Activated T-cell treated with anti-CD3 and anti-CD28 coated beads, Interleukin-2, amount 50 U/mL, for 1 hour (primary cell): ENCODE results near the gene CENPM.
A peak's percentile ranks its signal among the peaks of the same experiment; 100 is the strongest.

Source experiments
- DNase-seq: peaks from one replicate; pipeline ENCODE4 v3.0.0-alpha.2; 2020

Gene CENPM

DNA sequence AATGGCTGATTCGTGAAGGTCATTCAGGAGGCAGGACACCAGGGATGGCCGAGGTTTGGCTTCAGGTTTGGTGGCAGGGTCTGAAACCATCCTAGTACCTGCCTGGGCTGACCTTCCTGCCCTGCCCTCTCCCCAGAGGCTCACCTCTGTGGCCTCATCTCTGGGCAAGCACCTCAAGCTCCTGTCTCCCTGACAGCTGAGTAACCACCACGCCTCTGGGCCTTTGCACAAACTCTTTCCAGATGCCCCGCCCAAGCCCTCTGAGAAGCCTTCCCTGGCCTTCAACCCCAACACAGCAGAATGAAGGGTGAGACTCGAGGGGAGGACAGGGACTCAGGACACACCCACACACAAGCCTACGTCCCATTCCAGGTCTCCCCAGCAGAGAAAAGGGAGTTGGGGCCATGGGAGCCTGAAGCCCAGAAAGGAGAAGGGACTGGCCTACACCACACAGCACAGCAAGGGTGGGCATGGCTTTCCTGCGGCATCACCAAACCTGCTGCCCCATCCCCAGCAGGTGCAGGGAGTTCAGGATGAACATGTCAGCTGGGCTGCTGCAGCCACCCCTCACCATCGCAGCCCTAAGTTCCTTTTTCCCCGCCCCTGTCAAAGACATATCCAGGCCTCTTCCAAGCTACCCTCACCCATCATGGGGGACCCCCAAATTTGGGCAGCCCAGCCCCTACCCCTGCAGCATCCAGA lies 34.5 kb downstream of the CENPM start:
- no peak for DNase-seq

DNA sequence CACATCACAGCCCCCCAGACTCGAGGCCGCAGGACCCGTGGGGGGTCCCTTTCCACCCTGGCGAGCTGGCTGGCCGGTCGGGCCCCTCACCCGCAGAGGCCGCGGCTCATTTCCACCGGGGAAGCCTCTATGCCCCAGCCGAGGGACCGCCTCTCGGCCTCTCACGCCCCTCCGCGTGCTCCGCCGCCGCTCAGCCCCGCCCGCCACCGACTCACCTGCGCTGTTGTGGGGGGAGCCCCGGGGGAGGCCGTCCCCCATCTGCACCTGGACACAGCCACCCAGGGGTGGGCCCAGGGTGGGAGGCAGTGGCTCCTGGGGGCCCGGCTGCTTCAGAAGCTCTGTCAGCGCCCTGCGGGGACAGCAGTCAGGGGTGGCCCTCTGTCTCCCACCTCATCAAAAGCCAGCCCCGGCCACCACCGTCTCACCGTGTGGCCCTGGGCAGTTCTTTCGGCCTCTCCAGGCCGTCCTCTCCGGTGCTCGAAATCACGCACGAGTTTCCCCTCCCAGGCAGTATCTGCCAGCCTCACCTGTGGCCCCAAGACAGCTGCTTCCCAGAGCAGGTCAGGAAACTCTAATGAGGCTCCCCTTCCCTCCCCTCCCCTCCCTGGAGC lies 35.8 kb downstream of the CENPM start:
- peak; percentile 53 for DNase-seq

DNA sequence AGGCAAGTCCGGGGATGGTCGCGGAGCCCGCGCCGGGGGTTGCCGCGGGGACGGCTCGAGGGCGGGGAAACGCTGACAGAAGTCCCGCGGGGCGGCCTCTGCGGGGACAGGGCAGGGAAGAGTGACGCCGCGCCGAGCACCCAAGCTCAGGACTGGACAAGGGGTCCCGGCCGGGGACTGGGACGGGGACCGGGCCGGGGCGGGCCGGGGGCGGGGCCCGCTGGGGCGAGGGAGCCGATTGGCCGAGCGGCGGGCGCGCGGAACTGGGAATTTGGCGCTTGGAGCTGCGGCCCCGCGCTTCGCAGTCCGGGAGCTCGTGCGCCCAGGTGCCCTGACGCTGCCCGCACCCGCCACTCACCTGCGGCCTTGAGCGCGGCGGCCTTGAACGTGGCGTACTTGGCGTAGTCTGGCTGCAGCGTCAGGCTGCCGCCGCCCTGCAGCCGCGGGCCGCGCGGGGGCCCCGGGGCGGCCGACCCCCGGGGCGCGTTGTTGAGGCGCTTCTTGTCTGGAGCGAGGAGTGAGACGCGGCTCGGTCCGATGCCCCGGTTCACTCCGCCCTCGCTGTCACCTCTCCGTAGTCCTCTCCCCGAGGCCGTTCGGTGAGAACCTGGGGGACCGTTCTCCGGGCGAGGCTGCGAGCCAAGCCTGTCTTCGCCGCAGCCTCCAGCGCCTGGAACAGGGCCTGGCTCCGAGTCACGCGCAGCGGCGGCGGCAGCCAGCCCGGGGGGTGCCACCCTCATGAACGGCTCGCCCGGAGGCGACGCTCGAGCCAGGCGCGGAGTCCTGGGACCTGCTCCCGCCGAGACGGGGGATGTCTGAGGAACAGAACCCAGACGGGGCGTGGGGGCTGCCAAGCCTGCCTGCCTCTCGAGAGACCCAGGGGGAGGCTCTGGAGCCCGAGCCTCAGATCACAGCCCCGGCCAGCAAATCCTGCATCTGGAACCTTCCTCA lies 36.6 kb downstream of the CENPM start:
- DNase-seq, result peak; percentile 66

DNA sequence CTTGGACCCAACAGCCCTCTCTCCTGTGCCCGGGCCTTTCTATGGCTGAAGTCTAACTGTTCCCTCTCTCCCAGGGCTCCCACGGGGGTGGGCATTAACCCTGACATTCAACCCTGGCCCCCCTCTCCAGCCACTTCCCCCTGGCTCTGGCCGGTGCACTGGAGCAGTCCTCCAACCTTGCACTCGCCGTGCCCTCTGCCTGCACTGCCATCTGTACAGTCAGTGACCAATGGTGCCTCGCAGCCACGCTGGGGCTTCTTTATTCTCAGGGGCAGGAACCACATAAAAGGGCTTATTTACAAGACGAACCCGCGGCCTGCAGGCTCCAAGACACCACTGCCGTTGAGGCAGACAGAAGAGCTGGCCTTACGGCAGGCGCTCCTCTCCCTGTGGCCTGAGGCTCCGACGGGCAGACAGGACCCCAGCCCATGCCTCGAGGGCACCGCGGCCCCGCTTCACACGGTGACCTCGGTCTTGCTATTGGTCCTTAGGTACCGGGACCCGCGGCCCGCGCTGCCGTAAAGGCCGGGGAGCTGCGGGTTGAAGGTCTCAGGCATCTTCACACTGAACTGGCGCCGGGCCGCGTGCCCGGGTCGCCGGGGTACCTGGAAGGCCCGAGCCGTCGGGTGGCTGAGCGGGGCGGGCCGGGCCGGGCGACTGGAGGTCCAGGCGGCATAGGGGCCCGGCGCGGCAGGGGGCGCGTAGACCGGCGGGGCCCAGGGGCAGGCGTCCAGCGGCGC lies 37.5 kb downstream of the CENPM start:
- no peak for DNase-seq

DNA sequence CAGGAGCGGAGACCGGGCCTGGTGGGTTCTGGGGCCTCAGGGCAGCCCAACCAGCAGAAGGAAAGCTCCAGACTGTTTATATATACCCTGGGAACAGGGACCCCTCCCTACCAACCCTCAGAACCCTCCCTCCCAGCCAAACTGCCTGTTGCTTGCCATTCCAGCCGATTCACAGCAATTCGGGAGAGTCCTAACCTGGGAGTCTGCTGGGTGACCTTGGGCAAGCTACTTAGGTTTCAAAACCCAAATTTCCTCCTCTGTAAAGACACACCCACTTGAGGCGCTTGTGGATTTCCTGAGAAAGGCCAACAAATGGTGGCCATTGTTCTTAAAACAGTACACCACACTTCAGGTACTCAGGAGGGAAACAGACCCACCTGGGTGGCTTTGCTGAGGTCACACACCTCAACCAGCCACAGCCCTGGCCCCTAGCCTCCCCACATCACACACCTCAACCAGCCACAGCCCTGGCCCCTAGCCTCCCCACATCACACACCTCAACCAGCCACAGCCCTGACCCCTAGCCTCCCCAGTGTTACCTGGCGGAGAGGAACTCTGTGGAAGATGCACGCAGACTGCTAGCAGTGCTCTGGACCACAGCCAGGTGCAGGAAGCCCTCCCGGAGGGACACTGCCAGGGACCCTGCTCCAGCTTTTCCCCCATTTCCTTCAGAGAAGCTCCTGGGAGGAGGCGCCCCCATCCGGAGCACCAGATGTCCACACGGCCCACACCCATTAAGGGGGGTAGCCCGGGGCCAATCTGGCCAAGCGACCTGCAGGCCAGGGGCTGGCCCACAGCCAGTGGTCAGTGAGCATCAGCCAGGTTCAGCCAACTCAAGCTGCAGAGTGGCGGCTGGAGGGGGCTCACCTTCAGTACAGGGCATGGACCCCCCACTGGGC lies 38.3 kb downstream of the CENPM start:
- DNase-seq, result no peak

DNA sequence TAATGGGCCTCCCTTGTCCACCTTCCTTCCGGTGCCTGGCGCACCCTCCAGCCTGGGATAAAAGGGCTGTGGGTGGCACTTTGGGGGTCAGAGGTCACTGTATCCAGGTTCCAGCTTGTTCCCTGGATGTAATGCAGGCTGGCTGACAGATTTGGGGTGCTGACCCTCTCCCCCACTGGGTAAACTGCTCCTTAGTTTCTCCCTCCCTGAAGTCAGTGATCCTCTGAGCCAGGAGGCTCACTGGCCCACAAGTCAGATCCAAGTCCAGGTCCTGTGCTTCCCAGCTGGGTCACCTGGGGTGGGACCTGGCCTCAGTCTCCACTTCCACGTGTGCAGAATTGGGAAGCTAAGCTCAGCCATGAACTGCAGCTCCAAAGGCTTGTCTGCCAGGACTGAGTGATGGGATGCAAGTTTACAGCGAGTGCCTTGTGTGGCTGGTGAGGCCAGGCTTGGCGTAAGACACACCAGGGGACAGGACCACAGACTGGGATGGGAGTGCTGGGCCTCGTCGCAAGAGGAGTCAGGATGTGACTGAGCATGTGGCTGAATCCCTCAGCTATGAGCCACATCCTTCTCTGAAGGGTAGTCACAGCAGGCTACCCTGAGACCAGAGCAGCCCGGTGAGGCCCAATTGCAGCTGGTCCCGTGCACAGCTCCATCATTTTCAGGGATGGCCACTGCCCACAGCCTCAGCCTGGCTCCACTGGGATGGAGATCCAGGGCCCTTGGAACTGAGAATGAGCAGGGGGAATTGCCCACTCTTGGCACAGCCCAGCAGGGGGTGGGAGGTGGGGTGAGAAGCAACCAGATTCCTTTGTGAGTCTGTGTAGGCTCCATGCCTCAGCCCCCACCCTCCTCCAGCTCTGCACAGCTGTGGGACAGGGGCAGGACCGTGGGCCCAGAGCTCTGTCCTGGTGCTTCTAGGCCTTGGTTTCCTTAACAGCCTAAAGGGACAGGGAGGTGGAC lies 39.2 kb downstream of the CENPM start:
- no peak for DNase-seq

DNA sequence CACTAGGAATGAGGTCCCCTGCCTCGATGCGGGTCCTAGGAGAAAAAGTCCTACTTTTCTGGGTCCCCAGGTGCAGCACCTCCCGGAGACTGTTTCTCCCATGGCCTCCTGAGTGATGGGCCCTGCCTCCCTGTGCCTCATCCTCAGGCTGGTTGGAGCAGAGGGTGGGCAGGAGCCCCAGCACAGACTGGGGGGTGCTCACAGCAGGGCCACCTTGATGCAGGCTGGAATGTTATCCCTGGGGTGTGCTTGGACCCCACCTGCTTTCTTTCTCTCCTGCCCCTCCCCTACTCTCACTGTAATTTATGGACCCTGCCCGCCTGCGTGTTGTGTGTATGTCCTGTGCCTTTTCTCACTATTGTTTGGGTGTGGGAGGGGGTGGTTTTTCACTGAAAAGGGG lies 40.1 kb downstream of the CENPM start:
- DNase-seq, result no peak

DNA sequence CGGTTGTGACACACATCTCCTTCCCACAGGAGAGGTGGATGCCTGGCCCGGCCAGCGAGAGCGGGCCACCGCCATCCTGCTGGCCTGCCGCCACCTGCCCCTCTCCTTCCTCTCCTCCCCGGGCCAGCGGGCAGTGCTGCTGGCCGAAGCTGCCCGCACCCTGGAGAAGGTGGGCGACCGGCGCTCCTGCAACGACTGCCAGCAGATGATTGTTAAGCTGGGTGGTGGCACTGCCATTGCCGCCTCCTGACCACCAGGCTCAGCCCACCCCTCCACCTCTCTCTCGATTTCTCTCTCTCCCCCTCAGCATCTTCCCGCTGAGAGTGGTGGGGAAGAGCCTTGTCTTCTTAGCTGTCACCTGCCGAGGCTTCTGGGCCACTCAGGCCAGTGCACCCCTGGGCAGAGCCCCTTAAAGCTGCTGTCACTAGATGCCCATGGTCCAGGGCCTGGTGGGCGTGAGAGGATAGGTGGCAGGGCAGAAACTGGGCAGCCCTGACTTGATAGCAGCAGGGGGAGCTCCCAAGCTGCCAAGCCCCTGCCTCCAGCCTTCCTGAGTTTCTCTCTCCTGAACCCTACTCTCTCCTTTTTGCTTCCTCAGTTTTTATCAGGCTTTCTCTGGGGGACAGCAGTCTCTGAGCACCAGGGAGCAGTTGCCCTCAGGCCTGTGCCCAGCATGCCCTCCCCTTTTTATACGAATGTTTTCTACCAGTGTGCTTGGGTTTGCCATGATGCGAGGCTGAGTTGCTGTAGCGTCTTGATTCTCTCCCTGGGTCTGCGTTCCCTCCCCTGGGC lies 41.3 kb downstream of the CENPM start:
- no peak for DNase-seq

DNA sequence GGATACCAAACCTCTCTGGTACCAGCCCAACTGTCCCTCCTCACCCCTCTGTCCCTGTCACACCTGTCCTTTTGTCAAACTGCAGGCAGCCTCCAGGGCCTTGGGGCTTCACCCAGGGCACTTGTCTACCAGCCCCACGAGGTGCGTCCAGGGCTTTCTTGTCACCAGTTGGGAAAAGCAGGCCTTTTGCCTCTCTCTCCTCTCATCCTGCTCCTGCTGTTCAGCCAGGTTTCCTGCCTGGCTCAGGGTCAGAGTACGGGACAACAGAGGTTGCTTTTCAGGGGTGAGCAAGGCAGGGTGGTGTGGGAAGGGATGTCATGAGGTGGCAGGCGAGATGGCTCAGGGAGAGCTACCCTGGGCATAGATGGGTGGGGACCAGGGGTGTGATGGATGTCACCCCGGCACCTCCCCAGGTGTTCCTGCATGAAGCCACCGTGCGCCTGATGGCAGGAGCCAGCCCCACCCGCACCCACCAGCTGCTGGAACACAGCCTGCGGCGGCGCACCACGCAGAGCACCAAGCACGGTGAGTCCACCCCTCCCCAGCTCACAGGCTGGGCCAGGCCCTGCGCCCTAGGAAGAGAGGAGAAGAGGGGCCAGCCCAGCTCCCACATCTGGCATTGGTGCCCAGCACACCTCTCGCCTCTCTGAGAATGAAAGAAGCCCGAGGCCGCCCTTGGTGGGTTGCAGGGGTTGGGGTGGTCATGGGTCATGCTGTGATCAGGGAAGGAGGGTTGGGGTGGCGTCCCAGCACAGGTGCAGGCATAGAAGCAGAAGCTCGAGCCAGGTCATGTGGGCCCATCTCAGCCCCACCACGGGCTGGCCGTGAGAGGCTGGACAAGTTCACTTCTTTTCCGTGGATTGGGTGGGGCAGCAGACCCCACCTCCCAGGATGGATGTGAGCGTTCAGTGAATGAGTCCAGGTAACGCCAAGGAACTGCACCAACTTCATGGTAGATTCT lies 42.2 kb downstream of the CENPM start:
- DNase-seq, result no peak

DNA sequence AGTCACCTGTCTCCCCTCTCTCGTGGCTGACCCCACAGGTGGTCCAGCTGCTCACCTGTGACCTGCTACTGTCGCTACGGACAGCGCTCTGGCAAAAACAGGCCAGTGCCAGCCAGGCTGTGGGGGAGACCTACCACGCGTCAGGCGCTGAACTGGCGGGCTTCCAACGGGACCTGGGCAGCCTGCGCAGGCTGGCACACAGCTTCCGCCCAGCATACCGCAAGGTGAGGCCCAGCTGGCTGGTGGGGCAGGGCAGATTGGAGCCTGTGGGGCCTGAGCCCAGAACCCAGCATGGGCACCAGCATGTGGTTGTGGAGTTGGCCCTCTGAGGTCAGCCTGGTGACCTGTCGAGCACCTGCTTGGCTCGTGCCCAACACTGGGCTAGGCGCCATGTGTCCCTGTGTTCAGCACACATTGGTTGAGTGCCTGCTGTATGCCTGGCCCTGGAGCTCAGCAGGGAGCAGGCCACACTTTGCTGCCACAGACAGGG lies 44.0 kb downstream of the CENPM start:
- DNase-seq, result no peak

DNA sequence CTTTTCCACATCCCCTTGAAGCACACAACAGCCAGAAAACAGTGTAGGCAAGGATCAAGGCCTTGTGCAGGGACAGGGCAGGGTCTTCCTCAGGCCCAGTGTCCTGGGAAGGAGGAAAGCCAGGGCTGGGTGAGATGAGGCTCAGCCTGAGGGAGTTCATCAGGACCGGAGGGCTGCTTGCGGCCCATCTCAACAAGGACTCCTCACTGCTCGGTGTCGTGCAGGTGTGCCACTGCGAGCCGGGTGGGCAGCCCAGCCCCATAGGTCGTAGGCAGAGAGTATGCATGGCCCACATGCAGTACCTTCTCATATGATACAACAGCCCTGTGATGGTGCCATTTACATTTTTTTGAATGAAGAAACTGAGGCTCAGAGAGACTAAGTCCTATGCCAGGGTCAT lies 44.9 kb downstream of the CENPM start:
- no peak for DNase-seq

DNA sequence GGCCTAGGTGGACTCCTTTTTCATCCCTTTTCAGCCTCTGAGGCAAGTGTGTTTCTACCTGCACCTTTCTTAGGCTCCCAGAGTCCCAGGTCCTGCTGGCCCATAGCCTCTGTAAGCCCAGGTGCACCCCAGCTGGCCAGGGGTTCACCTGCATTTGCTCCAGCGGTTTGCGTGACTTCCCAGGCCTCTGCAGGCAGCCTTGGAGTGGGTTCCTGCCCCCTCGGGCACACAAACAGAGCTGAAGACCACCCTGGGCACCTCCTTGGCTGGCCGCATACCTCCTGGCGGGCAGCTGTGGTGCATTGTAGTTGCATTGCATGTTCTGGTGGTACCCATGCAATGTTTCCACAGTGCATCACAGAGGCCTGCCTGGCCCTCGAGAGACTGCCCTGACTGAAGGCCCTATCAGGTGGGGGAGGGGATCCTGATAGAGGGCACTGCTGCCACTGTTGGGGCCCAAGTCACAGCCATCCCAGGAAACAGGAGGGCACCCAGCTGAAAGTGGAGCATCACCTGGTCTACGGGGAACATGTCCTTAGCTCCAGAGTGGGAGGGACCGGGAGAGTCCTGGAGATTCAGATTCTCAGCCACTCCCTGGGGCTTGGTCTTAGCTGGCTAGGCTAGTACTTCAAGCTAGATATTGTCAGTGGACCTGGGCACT lies 46.2 kb downstream of the CENPM start:
- DNase-seq, result no peak

DNA sequence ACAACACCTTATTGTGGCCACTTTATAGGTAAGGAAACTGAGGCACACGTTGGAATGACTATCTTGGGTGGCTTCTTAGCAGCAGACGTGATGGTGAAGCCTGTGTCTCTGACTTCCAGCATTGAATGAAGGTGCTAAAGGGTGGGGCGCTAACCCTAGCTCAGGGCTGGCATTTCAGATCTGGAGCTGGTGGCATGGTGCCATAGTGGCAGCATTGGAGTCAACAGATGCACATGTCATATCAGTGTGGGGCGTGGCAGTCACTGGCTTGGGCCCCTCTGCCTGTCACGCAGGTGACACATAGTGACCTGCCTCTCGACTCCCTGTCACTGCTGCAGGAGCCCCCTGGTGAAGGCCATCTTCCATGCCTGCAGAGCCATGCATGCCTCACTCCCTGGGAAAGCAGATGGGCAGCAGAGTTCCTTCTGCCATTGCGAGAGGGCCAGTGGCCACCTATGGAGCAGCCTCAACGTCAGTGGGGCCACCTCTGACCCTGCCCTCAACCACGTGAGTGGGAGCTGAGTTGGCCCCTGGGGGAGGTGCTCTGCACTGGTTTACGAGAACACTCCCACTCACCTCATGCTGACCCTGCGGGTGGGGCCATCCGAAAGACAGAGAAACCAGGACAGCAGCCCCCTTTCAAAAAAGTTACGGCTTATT lies 46.8 kb downstream of the CENPM start:
- no peak for DNase-seq

DNA sequence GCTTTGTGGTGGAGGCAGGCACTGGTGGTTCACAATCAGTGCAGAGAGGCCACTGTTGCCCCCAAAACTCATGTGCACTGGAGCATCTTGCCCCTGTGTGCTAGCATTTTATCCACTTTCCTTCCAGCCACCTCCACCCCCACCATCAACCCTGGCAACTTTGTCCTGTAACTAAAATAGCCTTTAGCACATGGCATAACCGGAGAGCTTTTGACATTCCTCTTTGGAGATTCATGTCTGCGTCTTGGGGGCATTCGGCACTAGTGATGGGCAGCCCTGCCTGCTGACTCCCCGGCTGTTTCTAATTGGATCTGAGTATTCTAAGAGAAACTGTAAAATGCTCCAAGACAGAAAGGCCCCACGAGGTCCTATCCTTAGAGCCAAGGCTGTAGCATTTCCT lies 47.8 kb downstream of the CENPM start:
- no peak for DNase-seq

DNA sequence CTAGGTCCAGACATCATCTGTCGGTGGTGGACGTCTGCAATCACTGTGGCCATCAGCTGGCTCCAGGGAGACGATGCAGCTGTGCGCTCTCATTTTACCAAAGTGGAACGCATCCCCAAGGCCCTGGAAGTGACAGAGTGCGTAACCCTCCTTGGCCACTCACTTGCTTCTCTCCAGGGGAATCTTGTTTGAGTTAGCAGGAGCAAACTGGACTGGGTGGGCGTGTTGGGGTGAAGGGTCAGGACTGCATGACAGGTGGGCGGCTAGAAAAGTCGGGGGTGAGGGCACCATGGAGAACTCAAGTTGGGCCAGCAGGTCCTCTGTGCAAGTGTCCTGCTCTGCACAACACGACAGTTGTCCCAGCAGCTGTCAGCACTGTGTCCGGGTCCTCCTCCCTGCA lies 48.3 kb downstream of the CENPM start:
- DNase-seq, result no peak

DNA sequence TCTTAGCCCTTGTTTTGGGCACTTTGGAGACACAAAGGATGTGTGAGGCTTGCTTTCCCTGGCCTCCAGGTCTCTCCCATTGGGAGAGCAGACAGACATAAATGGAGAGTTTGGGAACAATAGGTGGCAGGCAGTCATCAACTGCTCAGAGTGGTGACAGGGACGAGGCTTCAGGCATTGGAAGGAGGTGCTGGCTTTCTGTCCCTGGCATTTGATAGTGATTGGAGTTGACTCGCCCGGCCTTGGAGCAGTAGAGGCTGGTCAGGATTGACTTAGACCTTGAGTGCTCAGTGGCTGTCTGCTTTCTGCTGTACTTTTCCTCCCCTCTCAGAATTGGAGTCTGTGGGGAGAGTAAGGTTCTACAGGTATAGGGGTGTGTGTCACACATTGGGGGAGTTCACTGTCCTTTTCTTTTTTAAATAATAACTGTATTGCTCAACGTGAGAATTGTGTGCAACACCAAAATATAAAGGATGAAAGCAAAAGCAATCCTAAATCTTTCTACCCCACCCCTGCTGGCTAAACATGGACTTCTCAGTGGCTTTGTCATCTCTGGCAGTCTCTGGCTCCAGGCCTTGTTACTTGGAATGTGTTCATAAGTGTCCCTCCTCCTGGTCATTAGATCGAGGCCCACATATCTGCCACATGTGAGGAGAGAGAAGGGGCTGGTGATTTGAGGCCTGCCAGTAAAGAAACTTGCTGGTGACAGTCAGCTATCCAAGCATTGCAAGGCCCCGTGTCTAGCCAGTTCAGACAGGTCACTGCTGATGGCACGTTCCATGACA lies 53.2 kb downstream of the CENPM start:
- no peak for DNase-seq

DNA sequence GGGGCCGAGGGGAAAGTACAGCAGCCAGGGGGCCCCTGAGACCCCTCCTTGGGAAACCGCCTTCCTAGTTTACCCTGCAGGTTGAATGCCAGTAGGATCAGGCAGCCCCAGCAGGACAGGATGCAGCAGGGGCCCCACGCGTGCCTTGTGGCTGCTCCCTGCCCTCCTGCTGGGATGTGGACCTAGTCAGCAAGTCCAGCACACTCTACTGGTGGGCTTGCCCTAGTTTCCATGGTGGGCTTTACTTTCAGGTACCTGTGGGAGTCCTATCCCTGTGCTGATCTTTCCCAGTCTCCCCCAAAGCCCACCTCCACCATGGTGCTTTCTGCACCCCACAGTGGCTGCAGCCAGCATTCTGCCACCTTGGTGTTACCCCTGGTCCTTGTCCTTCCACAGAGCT lies 54.2 kb downstream of the CENPM start:
- DNase-seq, result no peak
